ENCODE results near the gene SLC2A3. TPM values are rescaled to one million over a fixed set of nuclear protein-coding genes. Genes with fewer than 3 reads are reported as not detected.
"Not testable (repeated sequence)": the region's sequence is repeated elsewhere in the genome, so short reads cannot be mapped to it uniquely, and the experiment has no call there.

The SLC2A3 gene
- polyA plus RNA-seq, 1 donor (not counting 4 experiments of a cell fraction or from before 2014, with no cell fraction given), result 40.5 TPM

GRCh38 chr12:7970475-7971252, 34.7 kb upstream of the SLC2A3 start:
- Histone ChIP-seq H3K4me2 (ENCODE audit: control insufficient read depth, extremely low read depth, insufficient read depth, low read depth, low read length) (peak overlapping the region; percentile 96), H4K20me1 (ENCODE audit: control insufficient read depth, extremely low read depth, insufficient read depth, low read length) (no peaks in the 10 kb centered on the region), H3K4me1 (ENCODE audit: control insufficient read depth, extremely low read depth, insufficient read depth, low read length) (peaks cover 15% of the 10 kb centered on the region), H3K36me3 (ENCODE audit: control insufficient read depth in 2 of 2, extremely low read depth in 1 of 2, insufficient read depth in 2 of 2, low read length in 2 of 2) (no peaks in the 10 kb centered on the region), H3K4me3 (ENCODE audit: control insufficient read depth in 2 of 3, extremely low read depth in 1 of 3, insufficient read depth in 2 of 3, low read depth in 1 of 3, low read length in 3 of 3) (peak overlapping the region; percentile 38 to 77 (median 57)), H3K9me3 (ENCODE audit: control insufficient read depth, low read depth, low read length) (no peaks in the 10 kb centered on the region), H3K27me3 (ENCODE audit: control insufficient read depth, extremely low read depth, insufficient read depth, low read length) (no peaks in the 10 kb centered on the region), H3K79me2 (ENCODE audit: control insufficient read depth, insufficient read depth, low read length) (no peaks in the 10 kb centered on the region), H3K9ac (ENCODE audit: control insufficient read depth, extremely low read depth, insufficient read depth, low read length) (peak overlapping the region; percentile 72), H3K9me1 (ENCODE audit: control insufficient read depth, extremely low read depth, insufficient read depth, low read length) (no peaks in the 10 kb centered on the region), H2AFZ (ENCODE audit: control insufficient read depth, low read length) (peak overlapping the region; percentile 97), H3K27ac (ENCODE audit: control insufficient read depth, insufficient read depth, low read length) (peak overlapping the region; percentile 66)
- TF ChIP-seq EZH2 (IDR thresholded peaks at IDR 0.05; ENCODE audit: low read length), result no peak
- no peak for TF ChIP-seq CTCF (optimal IDR thresholded peaks at IDR 0.05 in 1 of 3, IDR thresholded peaks at IDR 0.05 in 1 of 3, conservative IDR thresholded peaks at IDR 0.05 in 1 of 3; ENCODE audit: extremely low read depth in 1 of 3, insufficient read depth in 2 of 3, low read length in 3 of 3)
- DNase-seq (ENCODE audit: low read depth, low spot score) (peak; percentile 53), FAIRE-seq (peak; percentile 41)
- dilution Hi-C loops (cut with MboI; ENCODE audit: extremely low pct_ligation_motif_present, low sequenced_read_pairs), result no loop called here

DNA sequence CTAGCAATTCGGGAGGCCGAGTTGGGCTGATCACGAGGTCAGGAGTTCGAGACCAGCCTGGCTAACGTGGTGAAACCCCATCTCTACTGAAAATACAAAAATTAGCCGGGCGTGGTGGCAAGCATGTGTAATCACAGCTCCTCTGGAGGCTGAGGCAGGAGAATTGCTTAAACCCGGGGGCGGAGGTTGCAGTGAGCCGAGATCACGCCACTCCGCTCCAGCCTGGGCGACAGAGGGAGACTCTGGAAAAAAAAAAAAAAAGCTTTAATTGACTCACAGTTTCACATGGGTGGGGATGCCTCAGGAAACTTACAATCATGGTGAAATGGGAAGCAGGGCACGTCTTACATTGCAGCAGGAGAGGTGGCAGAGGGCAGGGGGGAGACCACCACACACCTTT, 30.6 kb upstream of the SLC2A3 start:
- Histone ChIP-seq H3K27me3 (ENCODE audit: control insufficient read depth, extremely low read depth, insufficient read depth, low read length) (no peaks in the 10 kb centered on the region), H3K9me3 (ENCODE audit: control insufficient read depth, low read depth, low read length) (no peaks in the 10 kb centered on the region), H3K79me2 (ENCODE audit: control insufficient read depth, insufficient read depth, low read length) (no peaks in the 10 kb centered on the region), H3K4me1 (ENCODE audit: control insufficient read depth, extremely low read depth, insufficient read depth, low read length) (peaks cover 15% of the 10 kb centered on the region), H3K9me1 (ENCODE audit: control insufficient read depth, extremely low read depth, insufficient read depth, low read length) (no peaks in the 10 kb centered on the region), H3K9ac (ENCODE audit: control insufficient read depth, extremely low read depth, insufficient read depth, low read length) (no peak overlapping the region), H3K27ac (ENCODE audit: control insufficient read depth, insufficient read depth, low read length) (no peak overlapping the region), H3K4me3 (ENCODE audit: control insufficient read depth in 2 of 3, extremely low read depth in 1 of 3, insufficient read depth in 2 of 3, low read depth in 1 of 3, low read length in 3 of 3) (no peak overlapping the region), H4K20me1 (ENCODE audit: control insufficient read depth, extremely low read depth, insufficient read depth, low read length) (no peaks in the 10 kb centered on the region), H3K36me3 (ENCODE audit: control insufficient read depth in 2 of 2, extremely low read depth in 1 of 2, insufficient read depth in 2 of 2, low read length in 2 of 2) (no peaks in the 10 kb centered on the region), H2AFZ (ENCODE audit: control insufficient read depth, low read length) (no peak overlapping the region), H3K4me2 (ENCODE audit: control insufficient read depth, extremely low read depth, insufficient read depth, low read depth, low read length) (no peak overlapping the region)
- no peak for FAIRE-seq
- DNase-seq (ENCODE audit: low read depth, low spot score), result no peak
- dilution Hi-C loops (cut with MboI; ENCODE audit: extremely low pct_ligation_motif_present, low sequenced_read_pairs), result no loop called here
- TF ChIP-seq CTCF (optimal IDR thresholded peaks at IDR 0.05 in 1 of 3, IDR thresholded peaks at IDR 0.05 in 1 of 3, conservative IDR thresholded peaks at IDR 0.05 in 1 of 3; ENCODE audit: extremely low read depth in 1 of 3, insufficient read depth in 2 of 3, low read length in 3 of 3) (no peak), EZH2 (IDR thresholded peaks at IDR 0.05; ENCODE audit: low read length) (no peak)

GRCh38 chr12:7964669-7965068, 28.7 kb upstream of the SLC2A3 start:
- H3K27me3 ChIP-seq (ENCODE audit: control insufficient read depth, extremely low read depth, insufficient read depth, low read length); H3K4me2 ChIP-seq (ENCODE audit: control insufficient read depth, extremely low read depth, insufficient read depth, low read depth, low read length); H3K36me3 ChIP-seq (ENCODE audit: control insufficient read depth in 2 of 2, extremely low read depth in 1 of 2, insufficient read depth in 2 of 2, low read length in 2 of 2); H3K79me2 ChIP-seq (ENCODE audit: control insufficient read depth, insufficient read depth, low read length); H3K9me1 ChIP-seq (ENCODE audit: control insufficient read depth, extremely low read depth, insufficient read depth, low read length); FAIRE-seq; H3K9me3 ChIP-seq (ENCODE audit: control insufficient read depth, low read depth, low read length); H4K20me1 ChIP-seq (ENCODE audit: control insufficient read depth, extremely low read depth, insufficient read depth, low read length); dilution Hi-C loops (cut with MboI; ENCODE audit: extremely low pct_ligation_motif_present, low sequenced_read_pairs); H3K27ac ChIP-seq (ENCODE audit: control insufficient read depth, insufficient read depth, low read length); H2AFZ ChIP-seq (ENCODE audit: control insufficient read depth, low read length); H3K4me3 ChIP-seq (ENCODE audit: control insufficient read depth in 2 of 3, extremely low read depth in 1 of 3, insufficient read depth in 2 of 3, low read depth in 1 of 3, low read length in 3 of 3); H3K9ac ChIP-seq (ENCODE audit: control insufficient read depth, extremely low read depth, insufficient read depth, low read length); DNase-seq (ENCODE audit: low read depth, low spot score): not testable (repeated sequence)
- peaks cover 11% of the 10 kb centered on the region for H3K4me1 ChIP-seq (ENCODE audit: control insufficient read depth, extremely low read depth, insufficient read depth, low read length)

Data from keratinocyte (primary cell).